ENCODE results near the gene SEMA4A.

DNA sequence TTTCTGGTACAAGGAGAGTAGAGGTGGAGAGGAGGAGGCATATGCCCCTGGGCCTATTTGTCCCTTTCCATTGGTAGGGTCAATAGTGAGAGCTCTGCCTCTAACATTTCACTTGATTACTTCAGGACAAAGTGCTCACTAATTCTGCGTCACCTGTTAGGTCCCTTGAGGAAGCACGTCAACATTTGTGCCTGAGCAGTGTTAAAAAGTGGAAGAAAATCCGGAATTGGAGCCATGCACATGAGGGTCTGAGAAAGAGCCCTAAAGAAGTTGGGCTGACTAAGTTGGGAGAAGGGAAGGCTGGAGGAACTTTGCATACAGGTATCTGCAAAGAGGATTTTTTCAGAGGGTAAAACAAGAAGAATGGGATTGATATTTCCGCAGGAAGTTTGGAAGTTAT, 42.5 kb downstream of the SEMA4A start:
- TF ChIP-seq, protein P1, sequence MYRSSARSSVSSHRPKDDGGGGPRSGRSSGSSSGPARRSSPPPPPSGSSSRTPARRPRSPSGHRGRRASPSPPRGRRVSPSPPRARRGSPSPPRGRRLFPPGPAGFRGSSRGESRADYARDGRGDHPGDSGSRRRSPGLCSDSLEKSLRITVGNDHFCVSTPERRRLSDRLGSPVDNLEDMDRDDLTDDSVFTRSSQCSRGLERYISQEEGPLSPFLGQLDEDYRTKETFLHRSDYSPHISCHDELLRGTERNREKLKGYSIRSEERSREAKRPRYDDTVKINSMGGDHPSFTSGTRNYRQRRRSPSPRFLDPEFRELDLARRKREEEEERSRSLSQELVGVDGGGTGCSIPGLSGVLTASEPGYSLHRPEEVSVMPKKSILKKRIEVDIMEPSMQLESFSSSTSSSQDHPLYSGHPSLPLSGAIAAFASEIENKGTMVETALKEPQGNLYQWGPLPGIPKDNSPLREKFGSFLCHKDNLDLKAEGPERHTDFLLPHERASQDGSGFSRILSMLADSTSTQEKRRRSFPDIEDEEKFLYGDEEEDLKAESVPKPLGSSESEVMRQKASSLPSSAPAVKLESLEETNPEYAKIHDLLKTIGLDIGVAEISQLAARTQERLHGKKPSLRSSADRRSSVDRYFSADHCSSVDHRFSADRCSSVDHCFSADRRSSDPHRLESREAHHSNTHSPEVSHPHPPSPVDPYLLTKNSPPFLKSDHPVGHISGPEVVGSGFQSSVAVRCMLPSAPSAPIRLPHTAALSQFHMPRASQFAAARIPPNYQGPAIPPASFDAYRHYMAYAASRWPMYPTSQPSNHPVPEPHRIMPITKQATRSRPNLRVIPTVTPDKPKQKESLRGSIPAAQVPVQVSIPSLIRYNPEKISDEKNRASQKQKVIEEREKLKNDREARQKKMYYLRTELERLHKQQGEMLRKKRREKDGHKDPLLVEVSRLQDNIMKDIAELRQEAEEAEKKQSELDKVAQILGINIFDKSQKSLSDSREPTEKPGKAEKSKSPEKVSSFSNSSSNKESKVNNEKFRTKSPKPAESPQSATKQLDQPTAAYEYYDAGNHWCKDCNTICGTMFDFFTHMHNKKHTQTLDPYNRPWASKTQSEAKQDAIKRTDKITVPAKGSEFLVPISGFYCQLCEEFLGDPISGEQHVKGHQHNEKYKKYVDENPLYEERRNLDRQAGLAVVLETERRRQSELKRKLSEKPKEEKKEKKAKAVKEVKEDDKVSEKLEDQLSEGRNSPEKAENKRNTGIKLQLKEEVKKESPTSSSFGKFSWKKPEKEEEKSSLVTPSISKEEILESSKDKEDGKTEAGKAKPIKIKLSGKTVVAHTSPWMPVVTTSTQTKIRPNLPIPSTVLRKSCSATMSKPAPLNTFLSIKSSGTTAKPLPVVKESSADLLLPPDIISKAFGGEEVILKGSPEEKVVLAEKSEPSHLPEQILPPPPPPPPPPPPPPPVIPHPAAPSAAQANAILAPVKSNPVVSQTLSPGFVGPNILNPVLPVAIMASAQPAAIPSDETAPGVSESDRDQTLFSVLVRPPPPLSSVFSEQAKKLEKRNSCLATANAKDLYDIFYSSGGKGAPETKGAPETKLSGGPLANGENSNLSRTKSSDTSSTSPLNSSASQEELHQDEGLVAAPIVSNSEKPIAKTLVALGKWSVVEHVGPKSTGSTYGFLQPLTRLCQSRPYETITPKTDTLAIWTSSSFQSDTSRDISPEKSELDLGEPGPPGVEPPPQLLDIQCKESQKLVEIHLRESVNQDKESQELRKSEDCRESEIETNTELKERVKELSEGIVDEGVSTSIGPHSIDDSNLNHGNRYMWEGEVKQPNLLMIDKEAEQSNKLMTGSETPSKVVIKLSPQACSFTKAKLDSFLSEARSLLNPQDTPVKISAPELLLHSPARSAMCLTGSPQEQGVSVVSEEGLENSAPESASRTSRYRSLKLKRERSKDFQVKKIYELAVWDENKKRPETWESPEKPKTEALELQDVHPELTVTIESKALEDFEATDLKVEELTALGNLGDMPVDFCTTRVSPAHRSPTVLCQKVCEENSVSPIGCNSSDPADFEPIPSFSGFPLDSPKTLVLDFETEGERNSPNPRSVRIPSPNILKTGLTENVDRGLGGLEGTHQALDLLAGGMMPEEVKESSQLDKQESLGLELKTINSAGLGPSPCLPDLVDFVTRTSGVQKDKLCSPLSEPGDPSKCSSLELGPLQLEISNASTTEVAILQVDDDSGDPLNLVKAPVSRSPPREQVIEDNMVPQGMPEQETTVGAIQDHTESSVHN (IDR thresholded peaks at IDR 0.05; ENCODE audit: borderline replicate concordance in 1 of 2, low read depth in 1 of 2) = no peak
- TF ChIP-seq, protein P2, sequence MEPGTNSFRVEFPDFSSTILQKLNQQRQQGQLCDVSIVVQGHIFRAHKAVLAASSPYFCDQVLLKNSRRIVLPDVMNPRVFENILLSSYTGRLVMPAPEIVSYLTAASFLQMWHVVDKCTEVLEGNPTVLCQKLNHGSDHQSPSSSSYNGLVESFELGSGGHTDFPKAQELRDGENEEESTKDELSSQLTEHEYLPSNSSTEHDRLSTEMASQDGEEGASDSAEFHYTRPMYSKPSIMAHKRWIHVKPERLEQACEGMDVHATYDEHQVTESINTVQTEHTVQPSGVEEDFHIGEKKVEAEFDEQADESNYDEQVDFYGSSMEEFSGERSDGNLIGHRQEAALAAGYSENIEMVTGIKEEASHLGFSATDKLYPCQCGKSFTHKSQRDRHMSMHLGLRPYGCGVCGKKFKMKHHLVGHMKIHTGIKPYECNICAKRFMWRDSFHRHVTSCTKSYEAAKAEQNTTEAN (CRISPR knock-in tag; IDR thresholded peaks at IDR 0.05) = no peak
- TF ChIP-seq, protein P3, sequence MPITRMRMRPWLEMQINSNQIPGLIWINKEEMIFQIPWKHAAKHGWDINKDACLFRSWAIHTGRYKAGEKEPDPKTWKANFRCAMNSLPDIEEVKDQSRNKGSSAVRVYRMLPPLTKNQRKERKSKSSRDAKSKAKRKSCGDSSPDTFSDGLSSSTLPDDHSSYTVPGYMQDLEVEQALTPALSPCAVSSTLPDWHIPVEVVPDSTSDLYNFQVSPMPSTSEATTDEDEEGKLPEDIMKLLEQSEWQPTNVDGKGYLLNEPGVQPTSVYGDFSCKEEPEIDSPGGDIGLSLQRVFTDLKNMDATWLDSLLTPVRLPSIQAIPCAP (CRISPR knock-in tag; IDR thresholded peaks at IDR 0.05; ENCODE audit: borderline replicate concordance) = no peak
- TF ChIP-seq, protein P4, sequence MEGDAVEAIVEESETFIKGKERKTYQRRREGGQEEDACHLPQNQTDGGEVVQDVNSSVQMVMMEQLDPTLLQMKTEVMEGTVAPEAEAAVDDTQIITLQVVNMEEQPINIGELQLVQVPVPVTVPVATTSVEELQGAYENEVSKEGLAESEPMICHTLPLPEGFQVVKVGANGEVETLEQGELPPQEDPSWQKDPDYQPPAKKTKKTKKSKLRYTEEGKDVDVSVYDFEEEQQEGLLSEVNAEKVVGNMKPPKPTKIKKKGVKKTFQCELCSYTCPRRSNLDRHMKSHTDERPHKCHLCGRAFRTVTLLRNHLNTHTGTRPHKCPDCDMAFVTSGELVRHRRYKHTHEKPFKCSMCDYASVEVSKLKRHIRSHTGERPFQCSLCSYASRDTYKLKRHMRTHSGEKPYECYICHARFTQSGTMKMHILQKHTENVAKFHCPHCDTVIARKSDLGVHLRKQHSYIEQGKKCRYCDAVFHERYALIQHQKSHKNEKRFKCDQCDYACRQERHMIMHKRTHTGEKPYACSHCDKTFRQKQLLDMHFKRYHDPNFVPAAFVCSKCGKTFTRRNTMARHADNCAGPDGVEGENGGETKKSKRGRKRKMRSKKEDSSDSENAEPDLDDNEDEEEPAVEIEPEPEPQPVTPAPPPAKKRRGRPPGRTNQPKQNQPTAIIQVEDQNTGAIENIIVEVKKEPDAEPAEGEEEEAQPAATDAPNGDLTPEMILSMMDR (IDR thresholded peaks at IDR 0.05 in 2 of 3, conservative IDR thresholded peaks at IDR 0.05 in 1 of 3; ENCODE audit: insufficient read depth in 2 of 3, low read depth in 1 of 3, low read length in 3 of 3) = no peak
- TF ChIP-seq, protein P5, sequence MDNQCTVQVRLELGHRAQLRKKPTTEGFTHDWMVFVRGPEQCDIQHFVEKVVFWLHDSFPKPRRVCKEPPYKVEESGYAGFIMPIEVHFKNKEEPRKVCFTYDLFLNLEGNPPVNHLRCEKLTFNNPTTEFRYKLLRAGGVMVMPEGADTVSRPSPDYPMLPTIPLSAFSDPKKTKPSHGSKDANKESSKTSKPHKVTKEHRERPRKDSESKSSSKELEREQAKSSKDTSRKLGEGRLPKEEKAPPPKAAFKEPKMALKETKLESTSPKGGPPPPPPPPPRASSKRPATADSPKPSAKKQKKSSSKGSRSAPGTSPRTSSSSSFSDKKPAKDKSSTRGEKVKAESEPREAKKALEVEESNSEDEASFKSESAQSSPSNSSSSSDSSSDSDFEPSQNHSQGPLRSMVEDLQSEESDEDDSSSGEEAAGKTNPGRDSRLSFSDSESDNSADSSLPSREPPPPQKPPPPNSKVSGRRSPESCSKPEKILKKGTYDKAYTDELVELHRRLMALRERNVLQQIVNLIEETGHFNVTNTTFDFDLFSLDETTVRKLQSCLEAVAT (IDR thresholded peaks at IDR 0.05) = no peak
- TF ChIP-seq, protein P6, sequence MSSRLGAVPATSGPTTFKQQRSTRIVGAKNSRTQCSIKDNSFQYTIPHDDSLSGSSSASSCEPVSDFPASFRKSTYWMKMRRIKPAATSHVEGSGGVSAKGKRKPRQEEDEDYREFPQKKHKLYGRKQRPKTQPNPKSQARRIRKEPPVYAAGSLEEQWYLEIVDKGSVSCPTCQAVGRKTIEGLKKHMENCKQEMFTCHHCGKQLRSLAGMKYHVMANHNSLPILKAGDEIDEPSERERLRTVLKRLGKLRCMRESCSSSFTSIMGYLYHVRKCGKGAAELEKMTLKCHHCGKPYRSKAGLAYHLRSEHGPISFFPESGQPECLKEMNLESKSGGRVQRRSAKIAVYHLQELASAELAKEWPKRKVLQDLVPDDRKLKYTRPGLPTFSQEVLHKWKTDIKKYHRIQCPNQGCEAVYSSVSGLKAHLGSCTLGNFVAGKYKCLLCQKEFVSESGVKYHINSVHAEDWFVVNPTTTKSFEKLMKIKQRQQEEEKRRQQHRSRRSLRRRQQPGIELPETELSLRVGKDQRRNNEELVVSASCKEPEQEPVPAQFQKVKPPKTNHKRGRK (tag; IDR thresholded peaks at IDR 0.05) = no peak
- no peak for TF ChIP-seq BHLHE40 (IDR thresholded peaks at IDR 0.05; ENCODE audit: low read length)
- TF ChIP-seq ZNF133 (CRISPR knock-in tag; IDR thresholded peaks at IDR 0.05) = no peak
- no peak for TF ChIP-seq ZNF644 (tag; IDR thresholded peaks at IDR 0.05; ENCODE audit: low read depth)
- no peak for TF ChIP-seq PTBP1 (IDR thresholded peaks at IDR 0.05; ENCODE audit: low read depth, low read length)
- TF ChIP-seq, protein P7, sequence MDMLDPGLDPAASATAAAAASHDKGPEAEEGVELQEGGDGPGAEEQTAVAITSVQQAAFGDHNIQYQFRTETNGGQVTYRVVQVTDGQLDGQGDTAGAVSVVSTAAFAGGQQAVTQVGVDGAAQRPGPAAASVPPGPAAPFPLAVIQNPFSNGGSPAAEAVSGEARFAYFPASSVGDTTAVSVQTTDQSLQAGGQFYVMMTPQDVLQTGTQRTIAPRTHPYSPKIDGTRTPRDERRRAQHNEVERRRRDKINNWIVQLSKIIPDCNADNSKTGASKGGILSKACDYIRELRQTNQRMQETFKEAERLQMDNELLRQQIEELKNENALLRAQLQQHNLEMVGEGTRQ (CRISPR knock-in tag; IDR thresholded peaks at IDR 0.05) = no peak
- TF ChIP-seq ELF1 (tag; IDR thresholded peaks at IDR 0.05) = no peak
- no peak for TF ChIP-seq BRCA1 (IDR thresholded peaks at IDR 0.05)
- TF ChIP-seq BRCA1 (CRISPR knock-in tag; IDR thresholded peaks at IDR 0.05) = no peak
